Activated CD4-positive, alpha-beta T cell treated with anti-CD3 and anti-CD28 coated beads, Interleukin-2, amount 50 U/mL, for 16 hours (primary cell): ENCODE data around the gene MED15.
"Not testable (repeated sequence)": the region's sequence is repeated elsewhere in the genome, so short reads cannot be mapped to it uniquely, and the experiment has no call there.

ENCODE experiments used
- DNase-seq: peaks from one replicate; pipeline ENCODE4 v3.0.0-alpha.2; 2020

Gene MED15, protein sequence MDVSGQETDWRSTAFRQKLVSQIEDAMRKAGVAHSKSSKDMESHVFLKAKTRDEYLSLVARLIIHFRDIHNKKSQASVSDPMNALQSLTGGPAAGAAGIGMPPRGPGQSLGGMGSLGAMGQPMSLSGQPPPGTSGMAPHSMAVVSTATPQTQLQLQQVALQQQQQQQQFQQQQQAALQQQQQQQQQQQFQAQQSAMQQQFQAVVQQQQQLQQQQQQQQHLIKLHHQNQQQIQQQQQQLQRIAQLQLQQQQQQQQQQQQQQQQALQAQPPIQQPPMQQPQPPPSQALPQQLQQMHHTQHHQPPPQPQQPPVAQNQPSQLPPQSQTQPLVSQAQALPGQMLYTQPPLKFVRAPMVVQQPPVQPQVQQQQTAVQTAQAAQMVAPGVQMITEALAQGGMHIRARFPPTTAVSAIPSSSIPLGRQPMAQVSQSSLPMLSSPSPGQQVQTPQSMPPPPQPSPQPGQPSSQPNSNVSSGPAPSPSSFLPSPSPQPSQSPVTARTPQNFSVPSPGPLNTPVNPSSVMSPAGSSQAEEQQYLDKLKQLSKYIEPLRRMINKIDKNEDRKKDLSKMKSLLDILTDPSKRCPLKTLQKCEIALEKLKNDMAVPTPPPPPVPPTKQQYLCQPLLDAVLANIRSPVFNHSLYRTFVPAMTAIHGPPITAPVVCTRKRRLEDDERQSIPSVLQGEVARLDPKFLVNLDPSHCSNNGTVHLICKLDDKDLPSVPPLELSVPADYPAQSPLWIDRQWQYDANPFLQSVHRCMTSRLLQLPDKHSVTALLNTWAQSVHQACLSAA

DNA sequence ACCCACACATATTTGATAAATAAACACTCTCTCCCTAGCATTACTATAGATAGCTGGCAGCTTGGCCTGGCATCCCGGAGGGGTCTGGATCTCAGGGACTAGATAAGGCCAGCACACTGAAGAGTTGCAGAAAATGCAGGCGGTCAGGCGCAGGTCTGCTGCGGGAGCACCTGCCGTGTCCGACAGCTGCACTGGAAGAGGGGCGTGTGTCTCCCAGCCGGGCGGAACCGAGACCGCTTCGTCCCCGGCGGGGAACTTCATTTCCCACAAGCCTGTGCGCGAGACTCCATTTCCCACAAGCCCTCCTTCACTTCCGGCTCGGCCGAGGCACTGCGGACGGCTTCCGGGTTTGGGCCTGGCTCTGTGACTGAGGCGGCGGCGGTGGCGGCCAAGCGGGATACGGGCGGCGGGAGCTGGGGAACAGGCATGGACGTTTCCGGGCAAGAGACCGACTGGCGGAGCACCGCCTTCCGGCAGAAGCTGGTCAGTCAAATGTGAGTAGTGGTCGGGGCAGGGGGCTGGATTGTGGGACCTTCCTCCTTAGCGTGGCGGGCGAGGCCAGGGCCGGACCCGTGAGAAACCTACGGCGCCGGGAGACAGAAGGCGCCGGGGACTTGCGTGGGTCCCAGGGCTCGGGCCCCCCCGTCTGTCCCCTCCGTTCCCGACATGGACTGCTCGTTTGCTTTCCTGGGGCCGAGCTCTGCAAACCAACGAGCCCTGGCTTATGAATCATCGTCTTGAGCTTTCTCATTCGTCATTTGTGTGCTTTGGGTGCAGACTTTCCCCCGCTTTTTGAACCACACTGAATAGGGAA is at the start of gene MED15:
Gene MED15, plus strand, starts transcription at position 358 of the 814 bp plus-strand sequence. Its CDS starts 69 bp downstream, at position 427.
- peak; percentile 94 for DNase-seq

DNA sequence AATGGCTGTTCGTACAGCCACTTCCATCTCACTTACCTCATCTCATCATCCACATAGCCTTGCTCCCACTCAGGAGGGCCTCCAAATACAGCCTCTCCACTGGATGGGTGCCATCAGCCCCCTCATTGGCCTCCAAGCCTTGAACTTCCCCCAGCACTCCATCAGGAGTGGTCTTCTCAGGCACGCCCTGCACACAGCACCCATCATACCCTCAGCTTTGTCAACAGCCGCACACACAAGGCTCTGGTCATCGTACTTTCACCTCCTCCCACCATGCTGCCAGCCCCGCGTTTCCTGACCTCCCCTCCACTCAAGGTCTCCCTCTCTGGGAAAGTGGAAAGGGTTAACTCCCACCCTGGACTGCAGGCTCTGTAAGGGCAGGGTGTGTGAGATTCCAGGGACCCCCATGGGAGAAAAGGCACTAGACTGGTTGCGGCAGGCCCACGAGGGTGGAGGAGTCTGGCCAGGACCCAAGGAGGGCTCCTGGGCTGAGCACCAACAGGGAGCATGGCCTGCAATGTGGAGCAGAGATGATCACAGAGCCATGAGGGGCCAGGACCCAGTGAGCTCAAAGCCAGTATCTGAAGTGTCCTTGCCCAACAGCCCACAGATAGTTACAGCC is 48.8 kb upstream of the MED15 start:
- no peak for DNase-seq

DNA sequence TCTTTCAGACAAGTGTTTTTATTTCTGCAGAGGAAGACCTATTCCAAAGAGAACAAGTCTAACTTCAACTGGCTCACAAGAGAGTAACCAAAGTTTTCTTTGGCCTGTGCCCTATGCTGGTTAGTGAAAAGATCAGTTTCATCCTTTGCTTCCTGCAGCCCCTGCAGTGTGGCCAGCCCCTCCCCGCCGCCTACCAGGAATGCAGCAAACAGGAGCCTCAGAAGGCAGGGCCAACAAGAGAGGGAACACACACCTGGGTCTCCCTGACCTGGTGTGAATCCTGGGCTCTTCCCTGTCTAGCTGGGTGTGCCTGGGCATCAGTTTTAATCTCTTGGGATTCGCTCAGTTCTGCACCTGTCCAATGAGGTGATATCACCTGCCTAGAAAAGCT is 48.3 kb upstream of the MED15 start:
- DNase-seq, result no peak

DNA sequence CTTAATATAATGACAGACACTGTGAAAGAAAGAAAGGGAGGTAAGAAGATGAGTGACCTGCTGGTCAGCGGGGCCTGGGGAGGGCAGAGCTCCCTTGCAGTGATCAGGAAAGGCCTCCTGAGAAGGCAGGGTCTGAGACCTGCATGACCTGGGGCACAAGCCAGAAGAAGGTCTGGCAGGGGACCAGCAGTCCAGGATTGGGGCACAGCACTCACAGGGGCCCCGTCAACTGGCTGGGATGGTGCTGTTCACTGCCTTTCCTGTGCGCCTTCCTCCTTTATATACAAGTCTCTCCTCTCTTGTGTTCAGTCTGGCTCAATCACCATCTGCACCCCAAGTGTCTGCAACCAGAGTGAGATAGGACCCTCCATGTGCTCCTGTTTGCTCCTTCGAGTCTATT is 47.5 kb upstream of the MED15 start:
- DNase-seq, result no peak

DNA sequence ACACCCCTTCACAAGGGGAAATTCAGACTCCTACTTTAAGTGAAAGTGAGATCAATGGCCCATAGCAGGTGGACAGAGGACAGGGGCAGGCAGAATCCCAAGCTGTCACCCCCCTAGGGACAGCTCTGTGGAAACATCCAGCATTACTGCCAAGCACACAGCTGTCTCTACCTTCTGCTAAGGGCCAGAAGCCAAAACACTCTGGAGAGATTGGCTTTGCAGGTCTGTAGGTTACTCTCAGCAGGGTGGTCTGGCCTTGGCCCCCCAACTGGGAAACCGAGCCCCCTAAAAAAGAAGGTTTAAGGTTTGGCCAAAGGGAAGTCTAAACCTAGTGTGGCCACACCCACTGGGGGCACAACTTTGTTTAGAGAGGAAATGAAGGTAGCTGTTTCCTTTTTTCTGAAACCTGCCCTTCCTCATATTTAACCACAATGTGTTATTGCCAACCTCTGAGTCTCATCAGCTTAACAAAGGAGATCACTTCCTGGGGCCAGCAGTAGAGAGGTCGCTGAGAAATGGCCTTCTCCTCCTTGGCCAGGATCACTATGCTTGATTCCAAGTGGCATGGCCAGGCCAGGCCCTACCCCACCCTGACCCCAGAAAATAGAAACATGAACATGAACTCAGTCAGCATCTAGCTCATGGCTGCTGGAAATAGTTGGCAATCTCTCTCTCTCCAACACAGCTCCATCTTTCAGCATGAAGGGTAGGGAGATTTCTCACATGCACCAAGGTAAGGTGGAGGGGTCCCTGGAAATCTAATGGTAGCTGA is 43.9 kb upstream of the MED15 start:
- peak; percentile 47 for DNase-seq

DNA sequence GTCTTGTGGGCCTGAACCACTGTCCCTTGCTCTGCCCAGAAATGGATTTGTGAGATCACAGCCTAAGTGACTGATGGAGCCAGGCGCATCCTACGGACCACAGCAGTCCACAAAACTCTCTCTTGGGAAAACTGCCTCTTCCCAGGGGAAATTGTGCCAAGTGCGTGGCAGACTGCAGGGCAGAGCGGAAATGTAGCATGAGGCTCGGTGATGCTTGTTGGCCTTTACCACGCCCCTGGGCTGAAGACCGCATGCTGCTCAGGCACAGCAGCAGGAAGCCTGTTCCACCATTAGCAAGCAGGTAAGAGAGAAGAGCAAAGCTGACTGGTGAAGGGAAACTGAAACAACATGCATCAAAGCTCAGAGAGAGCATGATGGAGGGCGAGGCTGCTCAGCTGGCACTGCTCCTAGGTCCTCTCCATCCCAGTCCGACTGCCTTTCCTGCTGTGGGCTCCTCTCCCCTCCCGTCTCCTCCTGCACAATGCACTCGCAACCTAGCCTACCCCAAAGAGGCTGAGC is 43.3 kb upstream of the MED15 start:
- DNase-seq, result peak; percentile 64

DNA sequence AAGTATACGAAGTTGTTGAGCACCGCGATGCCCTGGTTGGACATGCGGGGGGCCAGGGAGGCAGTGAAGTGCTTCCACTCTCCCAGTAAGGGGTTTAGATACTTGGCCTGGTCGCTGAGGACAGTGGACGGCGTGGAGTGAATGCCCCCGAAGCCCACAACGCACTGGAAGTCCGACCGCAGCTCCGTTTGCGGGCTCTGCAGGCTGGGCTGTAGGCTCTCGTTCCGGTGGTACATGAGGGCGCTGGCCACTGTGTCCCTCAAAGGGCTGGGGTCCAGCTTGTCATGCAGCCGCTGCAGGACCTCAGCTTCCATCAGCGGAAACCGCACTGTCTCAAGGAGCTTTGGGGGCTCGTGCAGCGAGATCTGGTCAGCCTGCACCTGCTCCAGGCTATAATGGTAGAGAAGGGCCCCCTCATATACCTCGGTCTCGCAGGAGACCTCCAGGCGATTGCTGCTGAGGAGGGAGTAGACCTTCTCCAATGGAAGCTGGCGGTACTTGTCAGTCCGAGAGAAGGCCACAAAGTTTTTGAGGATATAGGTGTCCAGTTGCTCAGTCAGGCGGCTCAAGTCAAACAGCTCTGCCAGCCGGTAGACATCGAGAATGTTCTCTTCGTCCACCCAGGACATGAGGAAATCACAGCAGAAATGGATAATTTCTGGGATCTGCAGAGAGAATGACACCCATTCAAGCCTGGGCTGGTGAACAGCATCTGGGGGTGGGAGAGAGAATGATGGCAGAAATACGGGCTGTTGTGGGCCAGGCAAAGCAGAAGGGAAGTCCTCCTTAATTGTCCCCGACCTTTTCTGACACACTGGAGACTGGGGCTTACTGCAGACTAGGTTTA is 42.3 kb upstream of the MED15 start:
- DNase-seq, result no peak

DNA sequence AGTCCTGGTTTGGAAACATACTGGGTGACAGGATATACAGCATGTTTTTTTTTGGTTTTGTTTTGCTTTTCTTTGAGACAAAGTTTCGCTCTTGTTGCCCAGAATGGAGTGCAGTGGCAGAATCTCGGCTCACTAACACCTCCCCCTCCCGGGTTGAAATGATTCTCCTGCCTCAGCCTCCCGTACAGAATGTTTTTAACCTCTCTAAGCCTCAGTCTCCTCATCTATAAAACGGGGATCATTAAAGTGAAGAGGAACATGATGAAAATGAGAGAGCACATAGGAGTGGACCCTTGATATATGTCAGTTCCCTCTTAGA is 41.7 kb upstream of the MED15 start:
- no peak for DNase-seq

DNA sequence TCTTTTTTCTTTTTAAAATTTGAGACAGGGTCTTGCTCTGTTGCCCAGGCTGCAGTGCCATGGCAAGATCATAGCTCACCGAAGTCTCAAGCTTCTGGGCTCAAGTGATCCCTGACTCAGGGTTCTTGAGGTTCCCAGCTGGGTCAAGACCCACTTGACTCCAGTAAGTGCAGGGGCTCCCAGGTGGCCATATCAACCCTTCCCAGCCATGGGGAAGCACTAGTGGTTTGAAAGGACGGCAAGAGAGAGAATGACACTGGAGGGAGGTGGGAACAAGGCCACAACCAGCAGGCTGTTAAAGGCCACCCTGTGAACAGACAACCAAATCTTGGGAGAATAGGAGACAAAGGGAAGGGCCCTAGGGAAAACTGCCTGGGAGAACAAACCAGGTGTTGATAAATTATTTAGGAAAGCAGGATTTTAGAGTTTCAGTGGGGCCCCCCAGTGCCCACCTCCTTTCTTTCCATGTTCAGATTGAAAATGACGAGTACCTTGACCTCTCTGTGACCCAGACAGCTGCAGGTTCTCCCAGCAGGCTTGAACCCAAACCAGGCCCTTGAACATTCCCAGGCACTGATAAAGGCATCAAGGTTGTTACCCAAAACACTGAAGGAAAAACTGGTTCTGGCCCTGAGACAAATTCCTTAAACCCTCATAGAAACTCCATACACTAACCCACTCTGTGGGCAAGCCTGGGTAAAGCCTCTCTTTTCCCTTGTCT is 40.6 kb upstream of the MED15 start:
- DNase-seq, result no peak

DNA sequence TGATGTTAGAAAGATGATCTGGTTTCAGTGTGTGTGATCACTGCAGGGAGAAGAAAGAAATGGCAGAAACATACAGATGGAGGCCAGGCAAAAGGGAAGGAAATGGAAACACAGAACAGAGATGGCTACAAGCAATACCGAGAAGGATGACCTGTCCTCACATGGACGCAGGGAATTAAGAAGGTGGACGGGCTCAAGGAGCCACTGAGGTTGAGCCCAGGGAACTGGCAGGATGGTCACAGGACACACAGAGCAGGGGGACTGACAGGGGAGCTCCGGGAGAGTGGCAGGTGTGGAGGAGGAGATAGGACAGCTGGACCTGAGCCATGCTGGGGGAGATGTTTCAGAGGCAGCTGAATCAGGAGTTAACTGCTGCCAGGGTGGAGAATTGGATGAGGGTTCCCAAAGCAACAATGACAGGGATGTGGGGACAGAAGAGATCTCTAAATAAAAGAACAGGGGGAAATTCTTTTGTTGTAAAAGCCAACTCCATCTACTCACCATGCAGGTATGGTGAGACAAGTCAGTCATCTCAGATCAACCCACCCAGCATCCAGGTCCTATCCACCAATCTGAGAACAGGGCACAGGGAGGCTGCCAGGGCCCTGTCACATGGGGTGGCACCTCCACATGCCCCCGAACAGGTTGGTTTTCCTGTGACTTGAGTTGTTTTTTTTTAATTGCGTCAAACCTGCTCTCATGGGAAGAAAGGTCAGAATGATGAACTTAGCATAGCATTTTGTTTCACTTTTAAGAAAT is 38.1 kb upstream of the MED15 start:
- DNase-seq, result no peak

DNA sequence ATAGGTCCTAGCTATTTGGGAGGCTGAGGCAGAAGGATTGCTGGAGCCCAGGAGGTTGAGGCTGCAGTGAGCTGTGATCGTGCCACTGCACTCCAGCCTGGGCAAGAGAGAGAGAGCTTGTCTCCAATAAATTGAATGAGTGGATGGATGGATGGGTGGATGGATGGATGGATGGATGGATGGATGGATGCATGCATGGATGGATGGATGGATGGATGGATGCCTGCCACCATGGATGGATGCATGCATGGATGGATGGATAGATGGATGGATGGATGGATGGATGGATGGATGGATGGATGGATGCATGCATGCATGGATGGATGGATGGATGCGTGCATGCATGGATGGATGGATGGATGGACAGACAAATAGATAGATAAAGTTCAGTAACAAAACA is 36.9 kb upstream of the MED15 start:
- DNase-seq, result not testable (repeated sequence)

DNA sequence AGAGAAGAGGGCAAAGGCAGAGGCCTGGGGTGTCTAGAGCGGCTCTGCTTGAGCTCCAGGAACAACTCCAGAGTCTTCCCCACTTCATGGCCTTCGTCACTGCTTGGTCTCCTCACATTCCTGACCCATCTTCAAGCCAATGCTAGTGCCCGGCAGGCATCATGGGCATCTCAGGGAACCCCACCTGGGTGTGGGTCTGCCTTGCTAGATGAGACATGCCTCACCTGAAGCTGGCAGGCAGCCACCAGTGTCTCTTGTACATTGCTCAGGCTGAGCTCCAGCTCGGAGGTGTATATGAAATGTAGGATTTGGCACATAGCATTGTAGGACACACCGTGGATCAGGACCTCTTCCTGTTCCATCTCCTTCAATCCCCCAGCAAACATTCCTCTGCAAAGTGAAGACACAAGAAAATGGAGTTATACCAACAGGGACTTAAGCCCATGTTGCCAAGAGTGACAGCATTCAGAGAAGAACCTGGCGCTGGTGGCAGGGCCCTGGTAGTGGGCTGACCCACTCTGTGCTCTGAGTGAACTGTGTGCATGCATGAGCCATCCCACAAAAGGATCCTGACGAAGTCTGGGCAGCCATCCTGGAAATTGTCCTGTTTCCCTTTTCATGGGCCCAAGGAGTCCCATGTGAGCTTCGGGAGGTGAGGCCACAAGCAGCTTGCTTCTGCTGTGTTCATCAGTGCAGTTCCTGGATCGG is 36.1 kb upstream of the MED15 start:
- no peak for DNase-seq

DNA sequence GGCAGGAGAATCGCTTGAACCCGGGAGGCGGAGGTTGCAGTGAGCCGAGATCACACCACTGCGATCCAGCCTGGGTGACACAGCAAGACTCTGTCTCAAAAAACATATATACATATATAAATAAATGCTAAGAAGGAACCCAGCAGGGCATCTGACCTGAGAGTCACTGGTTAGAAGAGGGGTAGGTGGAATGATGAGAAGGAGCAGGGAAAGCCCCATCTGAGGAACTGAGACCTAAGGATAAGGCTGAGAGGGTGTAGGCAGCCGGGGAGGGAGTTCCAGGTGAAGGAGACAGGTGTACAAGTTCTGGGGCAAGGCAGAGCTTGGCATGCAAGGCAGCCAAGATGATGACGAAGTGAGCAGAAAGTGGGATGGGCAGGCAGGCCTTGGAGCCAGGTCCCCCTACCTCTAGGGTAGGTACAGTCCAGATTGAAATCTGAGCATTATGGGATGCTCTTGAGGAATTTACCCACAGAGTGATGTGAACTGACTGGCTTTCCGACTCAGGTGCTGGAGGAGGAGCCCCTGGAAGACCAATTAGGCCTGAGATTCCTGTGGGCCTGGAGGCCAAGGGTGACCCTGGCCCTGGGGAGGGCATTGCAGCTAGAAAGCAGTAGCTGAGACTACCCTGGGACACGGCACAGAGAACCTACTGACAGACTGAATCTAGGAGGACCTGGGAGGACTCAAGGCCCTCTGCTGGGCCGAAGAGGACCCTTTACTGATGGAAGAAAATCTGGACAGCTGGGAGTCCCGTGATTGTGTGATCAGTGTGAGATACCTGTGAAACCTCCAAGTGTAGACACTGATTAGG is 34.6 kb upstream of the MED15 start:
- no peak for DNase-seq

DNA sequence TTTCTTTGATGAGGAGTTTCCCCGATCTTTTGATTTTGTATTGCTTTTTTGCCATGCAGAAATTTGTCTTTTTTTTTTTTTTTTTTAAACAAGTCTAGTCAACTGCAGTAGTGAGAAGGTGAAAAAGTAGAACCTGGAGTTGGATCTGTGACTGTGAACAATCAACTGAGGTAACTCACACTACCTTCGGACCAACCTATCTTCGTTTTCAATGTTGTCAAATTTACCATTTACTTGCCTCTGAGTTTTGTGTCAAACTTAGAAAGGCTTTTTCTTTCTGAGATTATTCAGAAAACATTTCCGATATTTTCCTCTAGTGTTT is 32.3 kb upstream of the MED15 start:
- DNase-seq, result no peak

DNA sequence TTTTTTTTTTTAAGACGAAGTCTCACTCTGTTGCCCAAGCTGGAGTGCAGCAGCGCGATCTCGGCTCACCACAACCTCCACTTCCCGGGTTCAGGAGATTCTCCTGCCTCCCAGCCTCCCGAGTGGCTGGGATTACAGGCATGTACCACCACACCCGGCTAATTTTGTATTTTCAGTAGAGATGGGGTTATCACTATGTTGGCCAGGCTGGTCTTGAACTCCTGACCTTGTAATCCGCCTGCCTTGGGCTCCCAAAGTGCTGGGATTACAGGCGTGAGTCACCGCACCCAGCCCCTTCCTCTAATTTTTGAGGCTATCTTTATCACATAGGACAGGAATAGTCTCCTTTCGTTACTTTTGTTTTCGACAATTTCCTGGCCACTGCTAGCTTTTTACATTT is 31.8 kb upstream of the MED15 start:
- not testable (repeated sequence) for DNase-seq

DNA sequence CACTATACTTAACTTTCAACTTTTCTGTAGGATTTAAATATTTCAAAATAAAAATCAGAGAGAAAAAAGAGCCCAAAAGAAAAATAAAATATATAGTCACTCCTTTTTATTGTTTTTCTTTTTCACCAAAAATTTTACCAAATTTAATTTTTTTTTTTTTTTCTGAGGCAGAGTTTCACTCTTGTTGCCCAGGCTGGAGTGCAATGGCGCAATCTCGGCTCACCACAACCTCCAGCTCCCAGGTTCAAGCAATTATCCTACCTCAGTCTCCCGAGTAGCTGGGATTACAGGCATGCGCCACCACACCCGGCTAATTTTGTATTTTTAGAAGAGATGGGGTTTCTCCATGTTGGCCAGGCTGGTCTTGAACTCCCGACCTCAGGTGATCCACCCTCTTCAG is 29.4 kb upstream of the MED15 start:
- not testable (repeated sequence) for DNase-seq

DNA sequence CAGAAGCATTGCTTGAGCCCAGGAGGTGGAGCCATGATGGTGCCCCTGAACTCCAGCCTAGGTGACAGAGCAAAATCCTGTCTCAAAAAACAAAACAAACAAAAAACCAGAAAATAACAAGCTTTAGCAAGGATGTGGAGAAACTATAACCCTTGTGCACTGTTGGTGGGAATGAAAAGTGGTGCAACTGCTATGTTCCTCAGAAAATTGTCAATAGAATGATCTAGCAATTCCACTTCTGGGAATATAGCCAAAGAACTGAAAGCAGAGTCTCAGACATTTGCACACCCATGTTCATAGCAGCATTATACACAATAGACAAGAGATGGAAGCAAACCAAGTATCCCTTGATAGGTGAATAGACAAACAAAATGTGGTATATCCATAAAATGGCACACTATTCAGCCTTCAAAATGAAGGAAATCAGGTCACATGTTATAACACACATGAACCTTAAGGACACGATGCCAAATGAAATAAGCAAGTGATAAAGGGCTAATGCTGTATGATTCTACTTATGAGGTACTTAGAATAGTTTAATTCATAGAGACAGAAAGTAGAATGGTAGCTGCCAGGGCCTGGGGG is 27.7 kb upstream of the MED15 start:
- no peak for DNase-seq

DNA sequence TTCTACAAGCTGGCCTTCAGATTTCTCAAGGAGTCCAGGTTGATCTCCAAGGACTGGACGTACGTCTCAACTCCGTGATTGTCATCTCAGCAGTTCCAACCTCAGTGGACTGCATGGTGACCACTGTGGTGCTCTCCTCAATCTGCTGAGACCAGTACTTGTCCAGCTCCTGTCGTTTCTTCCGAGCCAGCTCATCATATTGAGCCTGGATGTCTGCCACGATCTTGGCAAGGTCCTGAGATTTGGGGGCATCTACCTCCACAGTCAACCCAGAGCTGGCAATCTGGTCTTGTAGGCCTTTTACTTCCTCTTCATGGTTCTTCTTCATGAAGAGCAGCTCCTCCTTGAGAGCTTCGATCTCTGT is 24.3 kb upstream of the MED15 start:
- not testable (repeated sequence) for DNase-seq
